CD14-positive monocyte (primary cell): ENCODE results near the gene FAM180A. TPM values are rescaled to one million over a fixed set of nuclear protein-coding genes. Genes with fewer than 3 reads are reported as not detected.

Experiments used
- DNase-seq, 3 donors: peaks; one replicate each; pipeline ENCODE4 v3.0.0-alpha.2; 2011 to 2022
- H2AFZ ChIP-seq: 2 replicates; pipeline ENCODE4 v1.6.0; 2012; ENCODE audit warnings: mild to moderate bottlenecking, low read depth, low read length, inconsistent platforms; ENCODE audit not compliant: insufficient read depth, poor library complexity, severe bottlenecking
- H3K27ac ChIP-seq, 2 donors: 1 replicate in 1 of 2; 2 replicates in 1 of 2; pipeline ENCODE4 v1.5.1; 2012 to 2013; ENCODE audit warnings: low read length in 2 of 2, control low read depth in 1 of 2, inconsistent platforms in 1 of 2, low read depth in 1 of 2, mild to moderate bottlenecking in 1 of 2
- H3K27me3 ChIP-seq, 2 donors: one replicate each; pipeline versions ENCODE4 v1.6.0 to v1.6.1; 2011 to 2013; ENCODE audit warnings: low read length in 2 of 2; ENCODE audit not compliant: control insufficient read depth in 2 of 2, insufficient read depth in 2 of 2
- H3K36me3 ChIP-seq, 2 donors: replicated peaks in 1 of 2; 1 replicate in 1 of 2; 2 replicates in 1 of 2; pipeline versions ENCODE4 v1.5.1 to v1.6.1; 2012 to 2013; ENCODE audit warnings: low read length in 2 of 2, control low read depth in 1 of 2, inconsistent platforms in 1 of 2, mild to moderate bottlenecking in 1 of 2; ENCODE audit not compliant: insufficient read depth in 2 of 2, control insufficient read depth in 1 of 2
- H3K4me1 ChIP-seq, 2 donors: 1 replicate in 1 of 2; 2 replicates in 1 of 2; pipeline versions ENCODE4 v1.5.1 to v1.6.1; 2012 to 2013; ENCODE audit warnings: low read length in 2 of 2, control low read depth in 1 of 2, inconsistent platforms in 1 of 2, mild to moderate bottlenecking in 1 of 2, moderate library complexity in 1 of 2; ENCODE audit not compliant: insufficient read depth in 2 of 2, control insufficient read depth in 1 of 2
- H3K4me2 ChIP-seq: replicated peaks from 2 replicates; pipeline ENCODE3; 2012; ENCODE audit warnings: low read length, moderate library complexity, mild to moderate bottlenecking; ENCODE audit not compliant: poor library complexity, severe bottlenecking; ENCODE audit errors: extremely low read depth
- H3K4me3 ChIP-seq, 3 experiments: fragments of 200-600 bp in 1 of 3; sonication (generic) in 1 of 3; replicated peaks in 1 of 3; 1 replicate in 2 of 3; 2 replicates in 1 of 3; pipeline ENCODE4 v1.5.1; 2011 to 2013; ENCODE audit warnings: low read length in 3 of 3, mild to moderate bottlenecking in 3 of 3, control low read depth in 2 of 3, low read depth in 2 of 3, inconsistent platforms in 1 of 3, moderate library complexity in 1 of 3
- H3K79me2 ChIP-seq: 2 replicates; pipeline ENCODE4 v1.6.0; 2012; ENCODE audit warnings: mild to moderate bottlenecking, control low read depth, inconsistent platforms, low read length, moderate library complexity; ENCODE audit not compliant: insufficient read depth
- H3K9ac ChIP-seq: 2 replicates; pipeline ENCODE4 v1.6.0; 2017; ENCODE audit warnings: low read length, mild to moderate bottlenecking; ENCODE audit not compliant: insufficient read depth, poor library complexity, severe bottlenecking
- H3K9me3 ChIP-seq, 2 donors: replicated peaks in 1 of 2; 1 replicate in 1 of 2; 2 replicates in 1 of 2; pipeline versions ENCODE4 v1.5.1 to v1.6.1; 2012 to 2013; ENCODE audit warnings: low read length in 2 of 2, control low read depth in 1 of 2; ENCODE audit not compliant: control insufficient read depth in 1 of 2, insufficient read depth in 1 of 2
- H4K20me1 ChIP-seq: 2 replicates; pipeline ENCODE4 v1.6.0; 2012; ENCODE audit warnings: mild to moderate bottlenecking, low read length, control low read depth, moderate library complexity; ENCODE audit not compliant: insufficient read depth
- H3K27ac Mint-ChIP-seq, 7 donors: one replicate each; pipeline ENCODE4 v1.8.0; 2020; ENCODE audit warnings: mild to moderate bottlenecking in 7 of 7, mixed read lengths in 7 of 7, moderate library complexity in 6 of 7, inconsistent platforms in 2 of 7
- H3K27me3 Mint-ChIP-seq, 3 donors: one replicate each; pipeline ENCODE4 v1.8.0; 2021 to 2022; ENCODE audit warnings: low read depth in 3 of 3, mild to moderate bottlenecking in 3 of 3, mixed read lengths in 3 of 3, moderate library complexity in 3 of 3, inconsistent platforms in 1 of 3
- H3K36me3 Mint-ChIP-seq, 2 donors: one replicate each; pipeline ENCODE4 v1.8.0; 2020; ENCODE audit warnings: mixed read lengths in 2 of 2, inconsistent platforms in 1 of 2, mild to moderate bottlenecking in 1 of 2
- H3K4me1 Mint-ChIP-seq: one replicate; pipeline ENCODE4 v1.8.0; 2020; ENCODE audit warnings: mild to moderate bottlenecking, mixed read lengths
- H3K4me3 Mint-ChIP-seq, 2 donors: one replicate each; pipeline ENCODE4 v1.8.0; 2020; ENCODE audit warnings: mild to moderate bottlenecking in 2 of 2, mixed read lengths in 2 of 2, moderate library complexity in 1 of 2
- H3K9me3 Mint-ChIP-seq, 7 donors: one replicate each; pipeline ENCODE4 v1.8.0; 2020 to 2022; ENCODE audit warnings: mixed read lengths in 7 of 7, mild to moderate bottlenecking in 6 of 7, moderate library complexity in 6 of 7, inconsistent platforms in 2 of 7
- WGBS: methylation state at CpG from one replicate; pipeline ENCODE4 v1.1.5; 2013; ENCODE audit warnings: missing lambda C conversion rate; ENCODE audit not compliant: insufficient coverage; 5-methylcytosine and 5-hydroxymethylcytosine counted together
- intact Hi-C, 2 donors: fragments of 100-400 bp; cut with micrococcal nuclease; formaldehyde crosslinking; loops; one replicate each; pipeline versions ENCODE4 v1.15.0 to v1.15.1; 2023
- polyA plus RNA-seq, 3 donors: library from polyadenylated mRNA; depleted of rRNA in 1 of 3; unstranded in 2 of 3; stranded (reverse) in 1 of 3; fragments of 300-500 nt in 2 of 3; fragments of >200 nt in 1 of 3; fragmentation: Illumina TruSeq in 2 of 3; gene quantifications; 1 replicate in 2 of 3; 2 replicates in 1 of 3; pipeline ENCODE4 v1.2.3, GENCODE V29; 2012 to 2021
- TF ChIP-seq, protein P1 (sequence below): fragments of 200-600 bp; IDR thresholded peaks from one replicate; pipeline ENCODE4 v1.8.0; 2022; ENCODE audit warnings: antibody characterized with exemption, mild to moderate bottlenecking

The FAM180A gene
- polyA plus RNA-seq, 3 donors: not detected

DNA sequence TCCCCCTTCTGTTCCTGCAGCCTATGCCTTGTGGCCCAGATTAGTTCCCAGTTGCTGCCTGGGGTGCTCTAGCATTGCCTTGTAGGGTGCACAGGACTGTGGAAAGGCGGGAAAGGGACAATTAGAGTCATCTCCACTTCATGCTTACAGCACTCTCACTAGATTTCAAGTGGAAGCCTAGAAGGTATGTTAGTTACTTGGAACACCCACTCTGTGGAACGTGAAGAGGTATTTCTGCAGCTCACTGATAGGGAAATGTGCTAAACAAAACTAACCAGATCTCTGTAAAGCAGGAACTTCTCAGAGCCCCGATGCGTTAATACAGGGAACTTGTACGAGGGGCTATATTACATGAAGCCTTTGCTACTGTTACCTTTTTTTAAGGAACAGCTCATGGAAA is 66.9 kb downstream of the FAM180A start:
- Histone ChIP-seq H3K9me3 (no peaks in the 10 kb centered on the region), H2AFZ (no peak overlapping the region), H3K4me1 (no peaks in the 10 kb centered on the region), H3K79me2 (no peaks in the 10 kb centered on the region), H3K9ac (no peak overlapping the region), H3K4me3 (no peak overlapping the region), H3K36me3 (peaks cover 12 to 41% of the 10 kb centered on the region in 2 donors), H3K27me3 (no peaks in the 10 kb centered on the region), H4K20me1 (no peaks in the 10 kb centered on the region), H3K4me2 (no peak overlapping the region), H3K27ac (no peak overlapping the region)
- peaks cover 33 to 38% of the 10 kb centered on the region in 2 donors for H3K36me3 Mint-ChIP-seq
- intact Hi-C loops: no loop called here
- WGBS: 65% methylated on average over 3 of the region's 5 CpGs
- TF ChIP-seq, protein P1, sequence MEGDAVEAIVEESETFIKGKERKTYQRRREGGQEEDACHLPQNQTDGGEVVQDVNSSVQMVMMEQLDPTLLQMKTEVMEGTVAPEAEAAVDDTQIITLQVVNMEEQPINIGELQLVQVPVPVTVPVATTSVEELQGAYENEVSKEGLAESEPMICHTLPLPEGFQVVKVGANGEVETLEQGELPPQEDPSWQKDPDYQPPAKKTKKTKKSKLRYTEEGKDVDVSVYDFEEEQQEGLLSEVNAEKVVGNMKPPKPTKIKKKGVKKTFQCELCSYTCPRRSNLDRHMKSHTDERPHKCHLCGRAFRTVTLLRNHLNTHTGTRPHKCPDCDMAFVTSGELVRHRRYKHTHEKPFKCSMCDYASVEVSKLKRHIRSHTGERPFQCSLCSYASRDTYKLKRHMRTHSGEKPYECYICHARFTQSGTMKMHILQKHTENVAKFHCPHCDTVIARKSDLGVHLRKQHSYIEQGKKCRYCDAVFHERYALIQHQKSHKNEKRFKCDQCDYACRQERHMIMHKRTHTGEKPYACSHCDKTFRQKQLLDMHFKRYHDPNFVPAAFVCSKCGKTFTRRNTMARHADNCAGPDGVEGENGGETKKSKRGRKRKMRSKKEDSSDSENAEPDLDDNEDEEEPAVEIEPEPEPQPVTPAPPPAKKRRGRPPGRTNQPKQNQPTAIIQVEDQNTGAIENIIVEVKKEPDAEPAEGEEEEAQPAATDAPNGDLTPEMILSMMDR: no peak
- no peak for DNase-seq
- H3K4me1 Mint-ChIP-seq: no peaks in the 10 kb centered on the region
- H3K27ac Mint-ChIP-seq: no peak overlapping the region
- peaks cover 0 to 3% (median 0%) of the 10 kb centered on the region in 7 donors for H3K9me3 Mint-ChIP-seq
- H3K27me3 Mint-ChIP-seq: no peaks in the 10 kb centered on the region
- H3K4me3 Mint-ChIP-seq: no peak overlapping the region

Other genes starting within 250 kb of the FAM180A start
- 1 to 10 TPM; 4.3 to 7.9 (median 6.3) TPM for gene CNOT4, start 238.7 kb downstream of the FAM180A start, polyA plus RNA-seq
- gene NUP205, start 190.9 kb downstream of the FAM180A start, polyA plus RNA-seq: 10 to 100 TPM; 10.9 to 15.2 (median 13.7) TPM
- gene STMP1, start 86.3 kb downstream of the FAM180A start, polyA plus RNA-seq: 100 to 1,000 TPM in 1 of 3 donors, 10 to 100 TPM in 2; 20.4 to 108 (median 88.8) TPM
- gene SLC13A4, start 20.6 kb downstream of the FAM180A start, polyA plus RNA-seq: not detected
- gene MTPN, start 228.5 kb upstream of the FAM180A start, polyA plus RNA-seq: 100 to 1,000 TPM in 2 of 3 donors, 10 to 100 TPM in 1; 73.6 to 156 (median 142) TPM